T-helper 17 cell (primary cell): ENCODE data around the gene LUZP1. TPM values are rescaled to one million over a fixed set of nuclear protein-coding genes. Genes with fewer than 3 reads are reported as not detected.
"Not testable (repeated sequence)": the region's sequence is repeated elsewhere in the genome, so short reads cannot be mapped to it uniquely, and the experiment has no call there.

Experiments used
- ATAC-seq: fragments of 150-1000 bp; cut with Tn5 transposase; 2 replicates; pipeline ENCODE4 v1.10.0; 2021; ENCODE audit warnings: mild to moderate bottlenecking, moderate library complexity
- DNase-seq, 3 donors: peaks; one replicate each; pipeline versions ENCODE4 v3.0.0 to v3.0.0-alpha.2; 2020 to 2021
- H3K9me3 ChIP-seq: one replicate; pipeline ENCODE4 v1.7.0; 2013; ENCODE audit warnings: low read length, mild to moderate bottlenecking; ENCODE audit not compliant: control insufficient read depth, poor library complexity, severe bottlenecking
- H3K27ac Mint-ChIP-seq: one replicate; pipeline ENCODE4 v1.8.0; 2022; ENCODE audit warnings: mild to moderate bottlenecking, moderate library complexity, mixed read lengths
- H3K27me3 Mint-ChIP-seq: one replicate; pipeline ENCODE4 v1.8.0; 2022; ENCODE audit warnings: mixed read lengths
- H3K36me3 Mint-ChIP-seq: one replicate; pipeline ENCODE4 v1.8.0; 2022; ENCODE audit warnings: low read depth, mixed read lengths
- H3K4me1 Mint-ChIP-seq: one replicate; pipeline ENCODE4 v1.8.0; 2022; ENCODE audit warnings: mild to moderate bottlenecking, mixed read lengths
- H3K4me3 Mint-ChIP-seq: one replicate; pipeline ENCODE4 v1.8.0; 2022; ENCODE audit warnings: mild to moderate bottlenecking, moderate library complexity, mixed read lengths
- total RNA-seq, 4 donors: library from RNA in 2 of 4; stranded (reverse) in 2 of 4; gene quantifications; one replicate each; pipeline ENCODE4 v1.2.3 and lab custom pipeline; 2022 to 2026

LUZP1 gene
- total RNA-seq, 2 donors from 2014 or later, result 24.7 to 27.3 TPM

DNA sequence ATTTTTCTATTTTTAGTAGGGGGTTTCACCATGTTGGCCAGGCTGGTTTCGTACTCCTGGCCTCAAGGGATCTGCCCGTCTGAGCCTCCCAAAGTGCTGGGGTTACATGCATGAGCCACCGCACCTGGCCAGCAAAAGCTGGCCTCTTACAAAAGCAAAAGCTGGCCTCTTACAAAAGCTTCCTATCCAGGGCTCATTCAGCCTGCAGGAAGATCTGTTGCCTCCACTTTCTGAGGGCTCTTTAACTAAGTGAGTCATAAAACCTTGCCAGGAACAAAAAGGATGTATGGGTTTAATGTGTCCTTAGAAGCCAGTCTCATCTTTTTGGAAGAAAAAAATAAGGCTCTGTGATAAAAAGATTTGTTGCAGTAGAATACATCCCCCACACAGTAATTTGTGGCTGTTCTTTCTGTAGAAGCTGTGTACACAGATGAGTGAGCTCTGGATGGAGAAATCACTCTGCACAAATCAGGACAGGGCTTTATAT, 33.6 kb upstream of the LUZP1 start:
- DNase-seq (no peak), ATAC-seq (no peak)
- no peaks in the 10 kb centered on the region for H3K9me3 ChIP-seq
- H3K27me3 Mint-ChIP-seq, result peaks cover 26% of the 10 kb centered on the region
- no peak overlapping the region for H3K27ac Mint-ChIP-seq
- peaks cover 5% of the 10 kb centered on the region for H3K36me3 Mint-ChIP-seq
- peaks cover 2% of the 10 kb centered on the region for H3K4me1 Mint-ChIP-seq
- no peak overlapping the region for H3K4me3 Mint-ChIP-seq

DNA sequence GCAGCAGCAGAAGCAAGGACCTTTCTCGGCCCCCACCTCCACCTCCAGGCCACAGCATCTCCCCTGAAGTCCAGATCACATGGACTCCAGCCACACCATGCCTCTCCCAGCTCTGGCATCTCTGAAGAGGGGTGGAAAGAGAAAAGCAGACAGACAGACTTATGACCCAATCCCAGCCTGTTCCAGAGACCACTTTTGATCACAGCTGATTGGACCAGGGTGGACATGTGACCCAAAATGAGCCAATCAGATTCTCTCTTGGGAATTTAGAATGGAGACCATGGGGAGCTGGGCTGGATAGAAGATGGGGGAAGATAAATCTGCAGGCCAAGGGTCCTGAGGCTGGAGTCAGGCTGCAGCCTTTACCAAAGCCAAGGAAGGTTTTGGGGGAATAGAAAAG, 32.2 kb upstream of the LUZP1 start:
- peaks cover 5% of the 10 kb centered on the region for H3K36me3 Mint-ChIP-seq
- peaks cover 1% of the 10 kb centered on the region for H3K4me1 Mint-ChIP-seq
- H3K27me3 Mint-ChIP-seq, result peaks cover 16% of the 10 kb centered on the region
- H3K27ac Mint-ChIP-seq, result no peak overlapping the region
- H3K9me3 ChIP-seq, result no peaks in the 10 kb centered on the region
- ATAC-seq (no peak), DNase-seq (no peak)
- no peak overlapping the region for H3K4me3 Mint-ChIP-seq

DNA sequence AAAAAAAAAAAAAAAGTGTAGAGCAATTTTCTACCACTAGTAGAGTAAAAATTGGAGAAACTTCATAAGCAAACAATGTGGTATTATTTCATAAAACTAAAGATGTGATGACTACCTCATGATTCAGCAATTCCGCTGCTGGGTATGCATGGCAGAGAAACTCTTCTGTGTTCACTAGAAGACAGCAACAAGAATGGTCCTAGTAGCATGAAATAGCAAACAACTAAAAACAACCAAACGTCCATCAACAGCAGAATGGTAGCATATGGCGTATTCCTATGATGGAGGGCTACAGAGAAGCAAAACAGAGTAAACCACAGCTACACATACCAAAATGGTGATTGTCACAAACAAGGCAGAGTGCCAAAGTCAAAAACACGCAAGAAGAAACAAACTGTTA, 29.7 kb upstream of the LUZP1 start:
- DNase-seq, result no peak
- Mint-ChIP-seq H3K4me1 (no peaks in the 10 kb centered on the region), H3K4me3 (no peak overlapping the region), H3K36me3 (peaks cover 2% of the 10 kb centered on the region), H3K27ac (no peak overlapping the region), H3K27me3 (peaks cover 18% of the 10 kb centered on the region)
- H3K9me3 ChIP-seq, result no peaks in the 10 kb centered on the region
- ATAC-seq, result no peak

DNA sequence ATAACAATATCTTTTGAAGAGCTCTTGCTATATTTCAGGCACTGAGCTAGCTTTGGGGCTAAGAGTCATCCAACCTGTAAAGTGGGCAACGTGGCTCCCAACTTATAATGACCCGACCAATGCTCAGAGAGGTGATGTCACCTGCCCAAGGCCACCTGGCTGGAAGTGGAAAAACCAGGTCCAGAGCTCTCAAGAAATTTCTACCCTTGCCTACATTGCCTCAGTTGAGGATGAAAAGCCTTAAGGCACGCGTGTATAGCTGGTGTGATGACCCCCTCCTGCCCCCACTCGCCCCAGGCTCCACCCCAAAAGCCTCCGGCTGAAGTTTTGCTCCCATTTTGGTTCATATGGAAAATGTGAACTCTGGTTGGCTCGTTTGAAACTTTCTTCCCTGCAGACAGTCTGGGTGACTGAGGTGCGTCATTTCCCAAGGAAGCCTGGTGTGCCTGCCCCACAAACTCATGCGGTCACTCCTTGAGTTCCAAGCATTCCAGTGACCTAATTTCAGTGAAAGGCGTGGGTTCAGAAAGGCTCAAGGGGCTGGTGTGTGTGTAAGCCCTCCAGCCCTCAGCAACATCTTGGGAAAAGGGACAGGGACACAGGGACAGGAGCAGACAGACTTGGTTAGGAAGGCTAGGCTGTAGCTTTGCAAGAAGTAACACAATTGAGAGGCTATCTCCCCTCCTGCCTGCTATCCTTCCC, 28.1 kb upstream of the LUZP1 start:
- peaks cover 30% of the 10 kb centered on the region for H3K27me3 Mint-ChIP-seq
- no peaks in the 10 kb centered on the region for H3K9me3 ChIP-seq
- H3K27ac Mint-ChIP-seq, result no peak overlapping the region
- peaks cover 2% of the 10 kb centered on the region for H3K36me3 Mint-ChIP-seq
- no peaks in the 10 kb centered on the region for H3K4me1 Mint-ChIP-seq
- no peak overlapping the region for H3K4me3 Mint-ChIP-seq
- DNase-seq (no peak), ATAC-seq (no peak)

DNA sequence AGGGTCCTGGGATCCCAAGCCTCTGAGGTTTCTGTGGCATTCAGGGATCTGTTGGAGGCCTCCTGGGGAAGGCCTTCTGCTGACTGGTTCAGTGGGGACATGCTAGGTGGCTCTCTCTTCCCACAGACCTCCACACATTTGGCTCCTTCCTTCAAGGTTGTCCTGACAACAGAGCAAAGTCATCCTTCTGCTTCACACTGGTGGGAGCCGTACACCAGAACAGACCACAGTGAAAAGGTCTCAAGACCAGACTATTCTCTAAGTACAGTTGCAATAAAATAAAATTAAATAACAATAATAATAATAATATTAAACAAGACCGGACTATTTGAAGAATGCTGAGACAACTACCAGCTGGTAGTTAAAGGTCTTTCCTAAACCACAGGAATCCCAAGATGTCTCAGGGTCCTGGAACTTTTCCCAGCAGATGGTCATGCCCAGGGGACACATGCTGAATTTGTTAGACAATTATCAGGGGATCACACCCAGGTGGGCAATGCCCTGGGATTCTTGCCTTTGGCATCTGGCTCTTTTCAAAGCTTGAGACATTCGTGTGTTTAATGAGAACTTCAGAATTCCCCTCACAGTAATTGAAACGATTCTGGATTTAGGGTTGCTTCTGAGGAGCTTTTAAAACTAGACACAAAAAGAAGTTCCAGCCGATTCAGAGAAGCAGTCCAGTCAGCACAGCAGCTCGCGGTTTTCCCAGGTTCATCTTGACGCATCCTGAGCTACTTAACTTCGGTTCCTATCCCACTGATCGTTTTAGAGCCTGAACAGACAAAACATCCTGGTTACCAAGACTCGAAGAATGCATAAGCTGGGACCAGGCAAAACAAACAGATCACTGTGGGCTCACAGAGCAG, 25.7 kb upstream of the LUZP1 start:
- no peaks in the 10 kb centered on the region for H3K9me3 ChIP-seq
- no peak overlapping the region for H3K27ac Mint-ChIP-seq
- ATAC-seq (no peak), DNase-seq (no peak)
- no peaks in the 10 kb centered on the region for H3K4me1 Mint-ChIP-seq
- peaks cover 2% of the 10 kb centered on the region for H3K36me3 Mint-ChIP-seq
- no peak overlapping the region for H3K4me3 Mint-ChIP-seq
- peaks cover 46% of the 10 kb centered on the region for H3K27me3 Mint-ChIP-seq

DNA sequence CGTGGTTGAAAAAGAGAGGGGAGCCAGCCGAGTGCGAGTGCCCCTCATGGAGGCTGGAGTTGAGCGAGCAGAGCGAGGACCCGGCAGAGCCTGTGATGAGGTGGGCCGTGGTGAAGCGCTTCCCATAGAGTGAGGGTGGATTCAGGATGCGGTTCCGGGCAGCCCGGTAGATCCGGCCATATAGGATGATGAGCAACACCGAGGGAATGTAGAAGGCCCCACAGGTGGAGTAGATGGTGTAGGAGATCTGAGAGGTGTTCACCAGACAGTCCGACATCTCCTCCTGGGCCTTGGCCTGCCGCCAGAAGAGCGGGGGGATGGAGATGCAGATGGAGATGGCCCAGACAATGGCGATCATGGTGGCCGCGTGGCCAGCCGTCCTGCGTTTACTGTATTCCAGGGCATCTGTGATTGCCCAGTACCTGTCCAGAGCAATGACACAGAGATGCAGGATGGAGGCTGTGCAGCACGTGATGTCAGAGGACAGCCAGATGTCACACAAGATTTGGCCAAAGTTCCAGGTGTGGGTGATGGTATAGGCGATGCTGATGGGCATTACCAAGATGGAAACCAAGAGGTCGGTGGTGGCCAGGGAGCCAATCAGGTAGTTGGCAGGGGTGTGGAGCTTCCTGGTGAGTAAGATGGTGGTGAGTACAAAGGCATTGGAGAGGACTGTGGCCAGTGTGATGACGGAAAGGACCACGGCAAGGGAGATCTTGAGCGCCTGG, 24.9 kb upstream of the LUZP1 start:
- no peak for DNase-seq
- H3K27ac Mint-ChIP-seq, result peak overlapping the region; percentile 32

DNA sequence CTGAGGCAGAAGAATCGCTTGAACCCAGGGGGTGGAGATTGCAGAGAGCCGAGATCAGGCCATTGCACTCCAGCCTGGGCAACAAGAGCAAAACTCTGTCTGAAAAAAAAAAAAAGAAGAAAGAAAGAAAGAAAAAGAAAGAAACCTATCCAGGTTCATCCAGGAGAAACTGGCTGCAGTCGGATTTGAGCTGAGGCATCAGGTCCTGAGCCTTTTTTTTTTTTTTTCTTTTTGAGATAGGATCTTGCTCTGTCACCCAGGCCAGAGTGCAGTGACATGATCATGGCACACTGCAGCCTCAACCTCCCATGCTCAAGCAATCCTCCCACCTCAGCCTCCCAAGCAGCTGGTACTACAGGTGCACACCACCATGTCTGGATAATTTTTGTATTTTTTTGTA, 22.5 kb upstream of the LUZP1 start:
- no peak overlapping the region for H3K4me3 Mint-ChIP-seq
- H3K36me3 Mint-ChIP-seq, result no peaks in the 10 kb centered on the region
- H3K9me3 ChIP-seq, result no peaks in the 10 kb centered on the region
- DNase-seq, result no peak
- H3K27me3 Mint-ChIP-seq, result peaks cover 41% of the 10 kb centered on the region
- no peaks in the 10 kb centered on the region for H3K4me1 Mint-ChIP-seq
- no peak overlapping the region for H3K27ac Mint-ChIP-seq
- ATAC-seq, result no peak

More for the DNA sequence above, 24.9 kb upstream of the LUZP1 start:
- peaks cover 45% of the 10 kb centered on the region for H3K27me3 Mint-ChIP-seq
- no peak for ATAC-seq
- H3K9me3 ChIP-seq, result no peaks in the 10 kb centered on the region
- H3K36me3 Mint-ChIP-seq, result peaks cover 2% of the 10 kb centered on the region
- peak overlapping the region; percentile 59 for H3K4me3 Mint-ChIP-seq
- no peaks in the 10 kb centered on the region for H3K4me1 Mint-ChIP-seq

DNA sequence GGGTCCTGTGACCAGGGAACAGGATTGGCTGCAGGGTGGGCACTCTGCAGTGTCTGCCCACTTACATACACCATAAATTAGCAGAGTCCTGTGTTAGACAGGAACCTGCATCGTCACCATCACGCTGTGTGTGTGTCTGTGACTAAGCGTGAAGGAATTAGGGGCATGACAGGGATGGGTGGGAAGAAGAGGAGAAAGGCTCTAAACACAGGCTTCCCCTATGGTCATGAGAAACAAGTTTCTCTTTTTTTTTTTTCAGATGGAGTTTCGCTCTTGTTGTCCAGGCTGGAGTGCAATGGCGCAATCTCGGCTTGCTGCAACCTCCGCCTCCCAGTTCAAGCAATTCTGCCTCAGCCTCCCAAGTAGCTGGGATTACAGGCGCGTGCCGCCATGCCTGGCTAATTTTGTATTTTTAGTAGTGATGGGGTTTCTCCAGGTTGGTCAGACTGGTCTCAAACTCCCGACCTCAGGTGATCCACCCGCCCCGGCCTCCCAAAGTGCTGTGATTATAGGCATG, 20.3 kb upstream of the LUZP1 start:
- peaks cover 35% of the 10 kb centered on the region for H3K27me3 Mint-ChIP-seq
- not testable (repeated sequence) for H3K4me1 Mint-ChIP-seq, DNase-seq, ATAC-seq, H3K27ac Mint-ChIP-seq, H3K9me3 ChIP-seq, H3K36me3 Mint-ChIP-seq, H3K4me3 Mint-ChIP-seq

DNA sequence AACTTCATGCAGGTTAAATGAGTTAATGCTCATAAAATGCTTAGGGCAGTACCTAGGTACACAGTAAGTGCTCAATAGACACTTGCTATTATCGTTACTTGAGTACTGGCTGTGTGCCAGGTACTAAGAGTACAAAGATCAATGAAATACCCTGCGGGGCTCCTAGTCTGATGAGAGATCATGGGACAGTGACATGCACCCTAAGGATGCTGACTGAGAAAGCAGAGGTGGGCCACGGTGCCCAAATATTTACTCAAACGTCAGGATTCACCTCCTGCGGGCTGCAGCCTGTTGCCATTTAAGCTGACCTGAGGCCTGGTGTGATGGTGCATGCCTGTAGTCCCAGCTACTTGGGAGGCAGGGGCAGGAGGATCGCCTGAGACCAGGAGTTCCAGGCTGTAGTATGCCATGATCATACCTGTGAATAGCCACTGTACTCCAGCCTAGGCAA, 19.8 kb upstream of the LUZP1 start:
- no peak for DNase-seq
- Mint-ChIP-seq H3K4me1 (peaks cover 8% of the 10 kb centered on the region), H3K27ac (no peak overlapping the region), H3K27me3 (peaks cover 30% of the 10 kb centered on the region), H3K36me3 (no peaks in the 10 kb centered on the region), H3K4me3 (no peak overlapping the region)
- no peak for ATAC-seq
- H3K9me3 ChIP-seq, result no peaks in the 10 kb centered on the region

DNA sequence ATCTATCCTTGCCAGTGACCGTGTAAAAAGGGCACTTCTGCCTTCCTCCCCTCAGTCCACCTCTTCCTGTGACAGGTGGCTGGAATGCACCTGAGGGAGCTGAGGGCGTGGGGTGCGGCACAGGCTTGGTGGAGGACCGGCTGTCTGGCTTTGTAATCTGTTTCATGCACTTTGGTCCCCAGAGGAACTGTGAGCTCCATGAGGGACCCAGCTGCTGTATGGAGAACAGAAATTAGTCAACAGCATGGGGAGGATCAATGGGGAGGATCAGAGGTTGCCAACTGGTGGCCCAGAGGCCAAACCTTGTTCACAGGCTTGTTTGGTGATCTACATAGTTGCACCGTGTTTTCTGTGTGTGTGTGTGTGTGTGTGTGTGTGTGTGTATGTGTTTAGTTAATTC, 19.0 kb upstream of the LUZP1 start:
- Mint-ChIP-seq H3K27me3 (peaks cover 23% of the 10 kb centered on the region), H3K27ac (no peak overlapping the region), H3K36me3 (no peaks in the 10 kb centered on the region), H3K4me3 (no peak overlapping the region), H3K4me1 (peaks cover 8% of the 10 kb centered on the region)
- DNase-seq (no peak), ATAC-seq (no peak)
- H3K9me3 ChIP-seq, result no peaks in the 10 kb centered on the region

DNA sequence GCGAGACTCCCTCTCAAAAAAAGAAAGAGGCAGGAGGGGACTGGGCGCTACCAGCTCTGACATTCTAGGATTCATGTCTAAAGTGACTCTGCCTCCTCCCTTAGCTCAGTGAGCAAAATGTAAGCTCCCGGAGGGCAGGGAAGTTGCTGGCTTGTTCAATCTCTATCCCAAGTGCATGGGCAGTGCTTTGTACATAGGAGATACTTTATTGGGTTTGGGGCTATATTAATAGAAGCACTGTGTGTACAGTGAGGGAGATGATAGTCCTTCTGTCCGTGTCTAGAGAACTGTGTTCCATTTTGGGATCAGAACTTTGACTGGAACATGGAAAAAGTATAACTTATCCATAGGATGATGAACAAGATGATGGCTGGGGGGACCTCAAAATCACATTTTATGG, 16.7 kb upstream of the LUZP1 start:
- H3K9me3 ChIP-seq, result no peaks in the 10 kb centered on the region
- H3K36me3 Mint-ChIP-seq, result no peaks in the 10 kb centered on the region
- H3K27me3 Mint-ChIP-seq, result peaks cover 10% of the 10 kb centered on the region
- peaks cover 8% of the 10 kb centered on the region for H3K4me1 Mint-ChIP-seq
- no peak for DNase-seq
- no peak overlapping the region for H3K27ac Mint-ChIP-seq
- ATAC-seq, result no peak
- no peak overlapping the region for H3K4me3 Mint-ChIP-seq

DNA sequence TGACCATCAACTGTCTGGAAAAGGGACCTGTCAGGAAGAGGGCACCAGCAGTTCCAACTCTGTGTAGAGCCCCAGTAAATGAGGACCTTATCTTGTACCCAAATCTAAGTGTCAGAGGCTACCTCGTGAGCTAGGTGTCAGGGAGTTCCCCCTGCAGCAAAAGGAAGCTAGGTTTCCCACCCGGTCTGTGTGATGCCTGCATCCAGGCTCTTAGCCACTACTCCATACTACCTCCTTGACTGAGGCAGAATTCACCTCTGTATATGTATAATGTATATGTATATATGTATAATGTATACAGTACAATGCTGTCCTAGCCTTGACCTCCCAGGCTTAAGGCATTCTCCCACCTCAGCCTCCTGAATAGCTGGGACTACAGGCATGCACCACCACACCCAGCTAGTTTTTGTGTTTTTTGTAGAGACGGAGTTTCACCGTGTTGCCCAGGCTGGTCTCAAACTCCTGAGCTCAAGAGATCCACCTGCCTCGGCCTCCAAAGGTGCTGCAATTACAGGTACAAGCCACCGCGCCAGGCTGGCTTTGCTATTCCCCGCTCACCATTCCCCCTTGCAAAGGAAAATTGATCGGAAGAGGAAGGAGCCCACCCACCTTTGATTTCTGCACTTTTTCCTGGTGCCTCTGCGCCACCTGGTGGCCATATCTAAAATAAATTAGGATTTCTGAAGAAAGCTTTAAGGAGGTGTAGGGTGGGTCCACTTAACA, 15.7 kb upstream of the LUZP1 start:
- Mint-ChIP-seq H3K27ac (no peak overlapping the region), H3K36me3 (no peaks in the 10 kb centered on the region), H3K4me3 (peak overlapping the region; percentile 67), H3K4me1 (peaks cover 8% of the 10 kb centered on the region), H3K27me3 (peaks cover 3% of the 10 kb centered on the region)
- DNase-seq (peak; percentile 12 to 23 (median 19)), ATAC-seq (peak; percentile 61)
- H3K9me3 ChIP-seq, result no peaks in the 10 kb centered on the region
